Left hindlimb (tissue), 1 donor: ENCODE data around the gene SP1.
"Not testable (repeated sequence)": the region's sequence is repeated elsewhere in the genome, so short reads cannot be mapped to it uniquely, and the experiment has no call there.

Experiments
- DNase-seq: peaks from one replicate; pipeline ENCODE4 v3.0.0-alpha.2; 2018

Gene SP1

GRCh38 chr12:53361638-53362037 lies 18.3 kb upstream of the SP1 start:
- not testable (repeated sequence) for DNase-seq

- no peak for DNase-seq
These were observed 14.6 kb upstream of the SP1 start for GRCh38 chr12:53365245-53365904.

GRCh38 chr12:53373554-53374133 lies 6.3 kb upstream of the SP1 start:
- DNase-seq = not testable (repeated sequence)

GRCh38 chr12:53374277-53374676 lies 5.7 kb upstream of the SP1 start:
- DNase-seq = not testable (repeated sequence)

- DNase-seq = no peak
These were observed 3.2 kb upstream of the SP1 start for GRCh38 chr12:53376747-53377146.

- no peak for DNase-seq
These were observed 1.8 kb upstream of the SP1 start for GRCh38 chr12:53378222-53378621.

GRCh38 chr12:53378724-53379388 lies 1.1 kb upstream of the SP1 start:
- no peak for DNase-seq

GRCh38 chr12:53379389-53380103 lies 430 bp upstream of the SP1 start:
- peak; percentile 100 for DNase-seq

- no peak for DNase-seq
These were observed 1.1 kb downstream of the SP1 start for GRCh38 chr12:53380794-53381730.

GRCh38 chr12:53381731-53382630 lies 2.0 kb downstream of the SP1 start:
- DNase-seq = no peak

- DNase-seq = no peak
These were observed 3.3 kb downstream of the SP1 start for GRCh38 chr12:53383258-53383657.

GRCh38 chr12:53386381-53386780 lies 6.4 kb downstream of the SP1 start:
- not testable (repeated sequence) for DNase-seq

GRCh38 chr12:53388932-53389331 lies 9.0 kb downstream of the SP1 start:
- DNase-seq = no peak

GRCh38 chr12:53389702-53390101 lies 9.7 kb downstream of the SP1 start:
- DNase-seq = no peak

GRCh38 chr12:53391724-53392123 lies 11.7 kb downstream of the SP1 start:
- DNase-seq = no peak

GRCh38 chr12:53399896-53400295 lies 19.9 kb downstream of the SP1 start:
- no peak for DNase-seq

- DNase-seq = not testable (repeated sequence)
These were observed 22.4 kb downstream of the SP1 start for GRCh38 chr12:53402351-53402750.

- no peak for DNase-seq
These were observed 22.9 kb downstream of the SP1 start for GRCh38 chr12:53402871-53403270.

- DNase-seq = no peak
These were observed 31.0 kb downstream of the SP1 start for GRCh38 chr12:53410951-53411350.

- no peak for DNase-seq
These were observed 33.7 kb downstream of the SP1 start for GRCh38 chr12:53413485-53414204.
